Muscle of leg (tissue), 11 donors: ENCODE measurements around the gene MYO5A. TPM values are rescaled to one million over a fixed set of nuclear protein-coding genes. Genes with fewer than 3 reads are reported as not detected.
"Not testable (repeated sequence)": the region's sequence is repeated elsewhere in the genome, so short reads cannot be mapped to it uniquely, and the experiment has no call there.

Experiments
- DNase-seq: peaks from one replicate; pipeline ENCODE4 v3.0.0; 2013
- H3K27ac ChIP-seq: one replicate; pipeline ENCODE4 v1.5.1; 2013; ENCODE audit warnings: mild to moderate bottlenecking, low read length, control low read depth
- H3K27me3 ChIP-seq: one replicate; pipeline ENCODE4 v1.6.1; 2013; ENCODE audit warnings: low read length; ENCODE audit not compliant: control insufficient read depth, insufficient read depth
- H3K36me3 ChIP-seq: one replicate; pipeline ENCODE4 v1.6.1; 2013; ENCODE audit warnings: low read length; ENCODE audit not compliant: control insufficient read depth, insufficient read depth
- H3K4me1 ChIP-seq: one replicate; pipeline ENCODE4 v1.6.1; 2013; ENCODE audit warnings: low read length; ENCODE audit not compliant: control insufficient read depth, insufficient read depth
- H3K4me3 ChIP-seq: one replicate; pipeline ENCODE4 v1.5.1; 2013; ENCODE audit warnings: low read length, control low read depth
- H3K9me3 ChIP-seq: replicated peaks from 2 replicates; pipeline ENCODE4 v1.6.1; 2013; ENCODE audit warnings: low read depth, low read length; ENCODE audit not compliant: control insufficient read depth
- WGBS: methylation state at CpG from one replicate; pipeline ENCODE4 v1.1.5; 2013; ENCODE audit warnings: missing lambda C conversion rate; ENCODE audit not compliant: insufficient coverage; 5-methylcytosine and 5-hydroxymethylcytosine counted together
- polyA plus RNA-seq, 8 donors: library from polyadenylated mRNA; unstranded; fragments of 120-200 nt; gene quantifications; one replicate each; pipeline versions ENCODE4 v1.2.1 to v1.2.3, GENCODE V29; 2013; ENCODE audit warnings: inconsistent platforms in 1 of 8, low replicate concordance in 1 of 8; ENCODE audit not compliant: insufficient read length in 8 of 8, insufficient read depth in 1 of 8
- total RNA-seq: library from RNA; stranded (reverse); fragments of 120-200 nt; gene quantifications from one replicate; pipeline ENCODE4 v1.2.4, GENCODE V29; 2013

MYO5A gene
- total and polyA plus RNA-seq, 9 donors: 3.9 to 9.9 (median 6.9) TPM

DNA sequence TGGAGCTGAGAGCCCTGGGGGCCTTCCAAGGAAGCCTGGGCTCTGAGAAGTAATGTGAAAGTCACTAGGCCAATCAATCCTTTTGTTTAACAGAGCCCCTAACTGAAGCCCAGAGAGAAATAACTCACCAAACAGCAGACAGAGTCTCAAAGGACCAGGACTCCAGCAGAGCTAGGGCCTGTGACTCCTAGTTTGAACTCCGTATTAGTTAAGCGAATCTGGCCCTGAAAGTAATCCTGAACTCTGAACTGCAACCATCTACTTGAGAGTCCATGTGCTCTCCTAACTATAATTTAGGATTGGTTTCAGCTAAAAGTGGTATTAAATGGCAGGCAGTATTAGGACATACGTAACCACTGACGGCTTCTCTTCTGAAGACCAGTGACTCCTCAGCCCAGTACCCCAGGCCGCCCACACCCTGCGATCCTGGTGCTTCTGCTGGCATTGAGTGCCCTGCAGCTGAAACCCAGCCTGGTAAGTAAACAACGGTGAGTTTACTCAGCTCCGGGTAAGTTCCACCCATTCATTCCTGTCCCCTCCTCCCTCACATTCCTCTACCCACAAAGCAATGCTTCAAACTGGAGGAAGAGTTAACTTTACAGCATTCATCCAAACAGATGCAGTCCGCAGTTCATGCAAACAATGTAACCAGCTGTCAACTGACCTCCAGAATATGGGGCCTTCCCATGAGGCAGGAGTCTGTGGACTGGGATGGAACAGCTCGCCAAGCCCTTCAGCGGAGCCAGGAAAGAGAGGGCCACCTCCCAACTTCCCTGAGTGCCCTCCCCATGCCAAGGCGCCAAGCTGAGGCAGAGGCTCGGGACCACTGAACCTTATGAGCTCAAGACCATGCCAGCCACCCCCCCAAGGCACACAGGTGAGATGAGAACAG lies 240.4 kb downstream of the MYO5A start:
- Histone ChIP-seq H3K27ac (peak overlapping the region; percentile 7), H3K9me3 (no peaks in the 10 kb centered on the region), H3K4me3 (no peak overlapping the region), H3K27me3 (peaks cover 2% of the 10 kb centered on the region), H3K4me1 (peaks cover 4% of the 10 kb centered on the region), H3K36me3 (no peaks in the 10 kb centered on the region)
- peak; percentile 28 for DNase-seq
- WGBS: 67% methylated on average over 11 of the region's 13 CpGs

DNA sequence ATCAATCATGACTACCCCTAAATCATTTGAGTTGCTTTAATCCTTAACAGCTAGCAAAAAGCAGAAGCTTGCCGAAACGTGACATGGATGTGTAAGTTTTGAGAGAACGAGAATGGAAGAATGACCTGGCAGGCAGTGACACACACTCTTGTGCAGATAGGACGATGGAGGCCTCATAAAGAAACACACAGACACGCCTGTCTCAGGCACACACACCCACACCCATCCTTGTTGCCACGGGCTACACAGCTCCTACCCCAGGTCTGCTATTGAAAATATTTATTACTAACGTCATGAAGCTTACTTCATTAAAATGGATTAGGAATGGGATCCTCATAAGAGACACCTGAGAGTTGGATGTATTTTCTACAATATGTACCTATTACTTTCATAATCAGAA lies 241.6 kb downstream of the MYO5A start:
- no peaks in the 10 kb centered on the region for H3K36me3 ChIP-seq
- no peak for DNase-seq
- H3K27ac ChIP-seq: no peak overlapping the region
- H3K27me3 ChIP-seq: no peaks in the 10 kb centered on the region
- no peaks in the 10 kb centered on the region for H3K9me3 ChIP-seq
- H3K4me3 ChIP-seq: no peak overlapping the region
- 74% methylated on average over 3 of the region's 7 CpGs for WGBS
- H3K4me1 ChIP-seq: peaks cover 4% of the 10 kb centered on the region

DNA sequence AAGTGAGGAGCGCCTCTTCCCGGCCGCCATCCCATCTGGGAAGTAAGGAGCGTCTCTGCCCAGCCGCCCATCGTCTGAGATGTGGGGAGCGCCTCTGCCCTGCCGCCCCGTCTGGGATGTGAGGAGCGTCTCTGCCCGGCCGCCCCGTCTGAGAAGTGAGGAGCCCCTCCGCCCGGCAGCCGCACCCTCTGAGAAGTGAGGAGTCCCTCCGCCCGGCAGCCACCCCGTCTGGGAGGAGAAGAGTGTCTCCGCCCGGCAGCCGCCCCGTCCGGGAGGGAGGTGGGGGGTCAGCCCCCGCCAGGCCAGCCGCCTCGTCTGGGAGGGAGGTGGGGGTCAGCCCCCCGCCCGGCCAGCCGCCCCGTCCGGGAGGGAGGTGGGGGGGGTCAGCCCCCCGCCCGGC lies 242.7 kb downstream of the MYO5A start:
- not testable (repeated sequence) for H3K4me3 ChIP-seq, H3K36me3 ChIP-seq
- 96% methylated on average over 12 of the region's 34 CpGs for WGBS

GRCh38 chr15:52284164-52284563 lies 244.5 kb downstream of the MYO5A start:
- Histone ChIP-seq H3K4me1 (peaks cover 12% of the 10 kb centered on the region), H3K4me3 (no peak overlapping the region), H3K27me3 (no peaks in the 10 kb centered on the region), H3K36me3 (peaks cover 1% of the 10 kb centered on the region), H3K27ac (no peak overlapping the region), H3K9me3 (no peaks in the 10 kb centered on the region)
- 100% methylated on average over 1 of the region's 3 CpGs for WGBS
- DNase-seq: no peak

More for the DNA sequence above, 242.7 kb downstream of the MYO5A start:
- H3K27ac ChIP-seq, H3K9me3 ChIP-seq, H3K27me3 ChIP-seq, DNase-seq: not testable (repeated sequence)
- H3K4me1 ChIP-seq: peaks cover 12% of the 10 kb centered on the region

DNA sequence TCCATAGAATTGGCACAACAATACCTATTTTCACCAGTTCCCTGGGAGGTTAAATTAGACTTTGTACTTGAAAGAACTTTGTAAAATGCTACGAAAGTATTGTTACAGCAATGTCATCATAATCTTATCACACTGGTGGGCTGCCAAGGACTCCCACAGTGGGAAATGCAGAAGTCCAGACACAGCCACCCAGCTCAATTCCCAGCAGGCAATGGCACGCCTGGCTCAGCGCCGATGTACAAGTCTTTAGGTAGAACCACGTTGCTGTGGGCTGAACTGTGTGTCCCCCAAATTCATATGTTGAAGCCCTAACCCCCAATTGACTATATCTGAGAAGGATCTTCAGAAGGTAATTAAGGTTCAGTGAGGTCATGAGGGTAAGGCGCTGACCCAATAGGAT lies 245.4 kb downstream of the MYO5A start:
- H3K4me3 ChIP-seq: no peak overlapping the region
- H3K27me3 ChIP-seq: no peaks in the 10 kb centered on the region
- peaks cover 11% of the 10 kb centered on the region for H3K4me1 ChIP-seq
- no peak overlapping the region for H3K27ac ChIP-seq
- no peak for DNase-seq
- H3K9me3 ChIP-seq: no peaks in the 10 kb centered on the region
- no CpG with 5 or more reads among the region's 6 CpGs for WGBS
- H3K36me3 ChIP-seq: peaks cover 8% of the 10 kb centered on the region

- DNase-seq: no peak
- H3K4me1 ChIP-seq: peaks cover 7% of the 10 kb centered on the region
- H3K9me3 ChIP-seq: no peaks in the 10 kb centered on the region
- no peak overlapping the region for H3K27ac ChIP-seq
- no peaks in the 10 kb centered on the region for H3K27me3 ChIP-seq
- no peak overlapping the region for H3K4me3 ChIP-seq
- peaks cover 13% of the 10 kb centered on the region for H3K36me3 ChIP-seq
- WGBS: 93% methylated on average over 11 of the region's 14 CpGs
Observed at GRCh38 chr15:52282418-52282817, 246.3 kb downstream of the MYO5A start.

- H3K4me1 ChIP-seq: peaks cover 7% of the 10 kb centered on the region
- no peaks in the 10 kb centered on the region for H3K27me3 ChIP-seq
- no peak overlapping the region for H3K4me3 ChIP-seq
- peak; percentile 21 for DNase-seq
- no peak overlapping the region for H3K27ac ChIP-seq
- peaks cover 16% of the 10 kb centered on the region for H3K36me3 ChIP-seq
- WGBS: 35% methylated on average over 7 of the region's 10 CpGs
- no peaks in the 10 kb centered on the region for H3K9me3 ChIP-seq
Observed at GRCh38 chr15:52281085-52282035, 247.3 kb downstream of the MYO5A start.

GRCh38 chr15:52280326-52281084 lies 248.2 kb downstream of the MYO5A start:
- no peak for DNase-seq
- no peaks in the 10 kb centered on the region for H3K9me3 ChIP-seq
- WGBS: 84% methylated on average over 8 of the region's 11 CpGs
- H3K4me1 ChIP-seq: peaks cover 7% of the 10 kb centered on the region
- no peaks in the 10 kb centered on the region for H3K27me3 ChIP-seq
- H3K4me3 ChIP-seq: no peak overlapping the region
- no peak overlapping the region for H3K27ac ChIP-seq
- peaks cover 16% of the 10 kb centered on the region for H3K36me3 ChIP-seq

DNA sequence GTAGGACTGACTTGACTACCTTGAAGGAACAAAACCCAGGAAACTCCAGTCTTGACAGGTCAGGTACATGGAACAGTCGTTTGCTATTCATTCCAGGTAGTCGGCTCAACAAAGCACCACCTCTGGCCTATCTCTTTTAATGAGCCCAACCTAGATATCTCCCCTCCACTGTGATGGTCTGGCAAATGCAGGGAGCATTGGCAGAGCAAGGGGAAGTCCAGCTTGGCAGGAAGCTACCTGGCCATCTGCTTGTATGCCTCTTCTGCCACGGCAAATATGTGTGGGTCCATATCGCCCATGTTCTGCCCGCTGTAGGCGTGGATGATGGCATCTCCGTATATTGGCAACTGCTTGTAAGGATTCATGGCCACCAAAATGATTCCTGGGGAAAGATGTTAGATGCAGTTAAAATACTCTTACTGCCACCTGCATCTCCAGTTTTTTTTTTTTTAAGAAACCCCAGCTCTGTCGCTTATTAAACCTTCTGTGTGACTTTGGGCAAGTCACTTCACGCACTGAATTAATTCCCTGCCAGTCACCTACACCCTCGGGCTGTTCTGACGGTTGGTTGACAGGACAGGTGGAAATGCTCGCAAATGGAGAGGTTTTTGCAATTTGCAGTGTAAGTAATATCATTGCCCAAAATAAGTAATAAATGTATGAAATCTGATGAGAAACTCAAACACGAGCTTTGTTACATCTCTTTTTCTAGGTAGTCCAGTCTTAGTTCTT lies 249.9 kb downstream of the MYO5A start:
- WGBS: 68% methylated on average over 3 of the region's 13 CpGs
- DNase-seq: no peak
- Histone ChIP-seq H3K4me1 (peaks cover 7% of the 10 kb centered on the region), H3K4me3 (no peak overlapping the region), H3K27ac (no peak overlapping the region), H3K9me3 (no peaks in the 10 kb centered on the region), H3K36me3 (peaks cover 26% of the 10 kb centered on the region), H3K27me3 (no peaks in the 10 kb centered on the region)
